ENCODE results near the gene ANKRD34B. TPM values are rescaled to one million over a fixed set of nuclear protein-coding genes. Genes with fewer than 3 reads are reported as not detected.

The ANKRD34B gene
- total RNA-seq, 8 experiments from 2014 or later = 0.04 to 0.29 (median 0.25) TPM; not detected in 2

DNA sequence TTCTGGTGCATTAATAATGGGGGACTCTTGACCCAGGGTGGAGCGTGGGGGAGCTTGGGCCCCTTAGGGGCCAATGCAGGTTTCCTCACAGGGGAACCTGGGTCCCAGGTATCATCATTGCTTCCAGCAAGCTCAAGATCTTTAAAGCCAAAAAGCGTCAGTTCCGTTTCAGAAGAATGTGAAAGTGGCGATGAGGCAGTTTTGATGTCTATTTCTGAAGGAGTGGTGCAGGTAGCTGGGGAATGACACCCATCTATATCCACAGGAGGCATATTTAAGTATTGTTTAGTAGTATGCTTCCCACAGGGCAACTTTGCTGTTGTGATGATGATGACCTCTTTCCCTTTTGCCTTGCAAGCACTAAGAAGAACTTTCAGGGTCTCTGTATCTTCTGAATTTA lies 10.8 kb downstream of the ANKRD34B start:
- in situ Hi-C loops (cut with MboI; ENCODE audit: low pct_unique_long_range_greater_than_20kb in 2 of 9, low sequenced_read_pairs in 9 of 9, unreplicated experiment in 9 of 9) = no loop called here
- ATAC-seq (replicated peaks in 6 of 8) = no peak
- 63 to 100% (median 77%) methylated on average over 3 to 4 of the region's 4 CpGs; no CpG with 5 or more reads in 5 of the 10 experiments for WGBS, 10 experiments

DNA sequence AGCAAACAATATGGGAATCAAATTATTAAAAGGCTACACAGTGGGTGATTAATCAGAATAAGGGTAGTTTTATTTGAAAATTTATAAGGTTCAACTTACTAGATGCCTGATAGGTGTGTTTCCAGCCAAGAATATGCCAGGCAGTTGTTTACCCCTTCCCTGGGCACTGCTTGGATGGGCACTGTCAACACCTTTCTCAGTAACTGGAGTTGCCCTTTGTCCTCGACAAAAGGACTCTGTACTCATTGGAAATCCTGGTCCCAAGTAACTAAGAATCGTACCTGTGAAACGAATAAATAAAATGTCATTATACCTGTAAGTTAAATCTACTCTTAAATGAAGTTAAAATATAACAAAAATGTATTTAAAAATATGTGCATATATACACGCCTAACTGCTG lies 15.0 kb downstream of the ANKRD34B start:
- Histone ChIP-seq H3K4me1 (replicated peaks in 1 of 2) (no peaks in the 10 kb centered on the region), H3K27ac (no peak overlapping the region), H3K4me3 (no peak overlapping the region)
- no peak for ATAC-seq (replicated peaks in 6 of 8)
- WGBS, 10 experiments = 20 to 98% (median 82%) methylated on average over 2 to 4 of the region's 4 CpGs
- in situ Hi-C loops (cut with MboI; ENCODE audit: low pct_unique_long_range_greater_than_20kb in 2 of 9, low sequenced_read_pairs in 9 of 9, unreplicated experiment in 9 of 9) = no loop called here

More for the DNA sequence above, 10.8 kb downstream of the ANKRD34B start:
- H3K27ac ChIP-seq = no peak overlapping the region
- H3K4me1 ChIP-seq (replicated peaks in 1 of 2) = no peaks in the 10 kb centered on the region
- no peak overlapping the region for H3K4me3 ChIP-seq

DNA sequence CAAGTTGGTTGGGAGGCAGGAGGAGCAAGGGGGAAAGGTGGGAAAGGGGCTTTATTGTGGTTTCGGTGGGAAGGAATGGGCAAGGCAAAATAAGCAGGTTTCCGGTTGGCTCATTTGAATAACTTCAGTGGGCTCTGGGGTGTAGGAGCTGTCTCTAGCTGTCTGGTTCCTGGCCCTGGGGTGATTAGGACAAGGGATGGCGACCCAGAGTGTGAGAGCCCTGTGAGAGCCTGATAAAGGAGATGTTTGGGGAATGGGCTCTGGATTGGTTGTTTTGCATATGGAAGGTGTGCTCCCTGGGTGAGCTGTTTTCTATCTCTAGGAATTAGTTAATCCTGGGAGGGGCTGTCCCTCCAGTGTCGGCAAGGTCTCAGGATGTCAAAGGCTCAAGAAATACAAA lies 15.4 kb downstream of the ANKRD34B start:
- WGBS, 10 experiments = 20 to 100% (median 62%) methylated on average over 1 to 4 of the region's 4 CpGs; no CpG with 5 or more reads in 5 of the 10 experiments

DNA sequence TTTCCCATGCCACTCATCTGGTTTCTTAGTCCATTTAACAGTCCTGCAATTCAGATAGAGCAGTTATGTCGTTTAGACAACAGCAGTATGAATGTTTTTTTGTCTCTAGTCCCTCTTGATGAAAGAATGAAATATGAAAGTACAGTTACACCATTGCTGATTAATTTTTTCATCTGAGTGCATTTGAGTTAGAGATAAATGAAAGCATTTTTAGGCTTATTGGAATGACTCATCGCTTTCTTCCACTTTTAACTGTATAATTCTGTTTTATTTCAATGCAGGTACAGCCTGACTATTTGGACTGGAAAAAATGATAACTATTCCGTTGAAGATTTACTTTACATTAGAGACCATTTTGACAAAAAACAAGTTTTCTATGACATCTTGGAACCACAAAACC lies 28.7 kb downstream of the ANKRD34B start:
- in situ Hi-C loops (cut with MboI; ENCODE audit: low pct_unique_long_range_greater_than_20kb in 2 of 9, low sequenced_read_pairs in 9 of 9, unreplicated experiment in 9 of 9) = no loop called here

More for the DNA sequence above, 15.4 kb downstream of the ANKRD34B start:
- Histone ChIP-seq H3K27ac (no peak overlapping the region), H3K4me3 (no peak overlapping the region), H3K4me1 (replicated peaks in 1 of 2) (no peaks in the 10 kb centered on the region)
- no peak for ATAC-seq (replicated peaks in 6 of 8)
- in situ Hi-C loops (cut with MboI; ENCODE audit: low pct_unique_long_range_greater_than_20kb in 2 of 9, low sequenced_read_pairs in 9 of 9, unreplicated experiment in 9 of 9) = no loop called here

DNA sequence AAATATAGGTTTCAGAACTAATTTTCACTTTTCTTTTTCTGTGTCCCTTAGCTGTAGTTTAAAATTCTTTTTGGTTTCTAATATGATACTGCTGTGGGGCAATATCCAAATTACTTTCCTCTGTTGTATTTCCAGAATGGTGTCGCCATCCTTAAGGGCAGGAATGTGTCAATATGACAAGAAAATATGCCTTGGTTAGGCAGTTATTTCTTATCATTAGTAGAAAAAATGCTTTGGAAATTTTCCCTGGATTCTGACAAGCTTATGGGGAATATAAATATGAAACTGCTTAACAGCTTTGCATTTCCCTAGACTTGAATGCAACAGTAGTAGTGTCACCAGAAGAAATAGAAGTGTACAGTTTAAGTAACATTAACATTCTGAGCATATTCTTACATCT lies 29.4 kb downstream of the ANKRD34B start:
- H3K4me3 ChIP-seq = no peak overlapping the region
- H3K27ac ChIP-seq = no peak overlapping the region
- ATAC-seq (replicated peaks in 6 of 8) = no peak
- 63 to 100% (median 87%) methylated on average over 1 of the region's 1 CpG; no CpG with 5 or more reads in 2 of the 10 experiments for WGBS, 10 experiments
- no peaks in the 10 kb centered on the region for H3K4me1 ChIP-seq (replicated peaks in 1 of 2)
- in situ Hi-C loops (cut with MboI; ENCODE audit: low pct_unique_long_range_greater_than_20kb in 2 of 9, low sequenced_read_pairs in 9 of 9, unreplicated experiment in 9 of 9) = no loop called here

More for the DNA sequence above, 28.7 kb downstream of the ANKRD34B start:
- H3K27ac ChIP-seq = no peak overlapping the region
- 40 to 100% (median 81%) methylated on average over 1 to 3 of the region's 3 CpGs for WGBS, 10 experiments
- no peaks in the 10 kb centered on the region for H3K4me1 ChIP-seq (replicated peaks in 1 of 2)
- no peak for ATAC-seq (replicated peaks in 6 of 8)
- H3K4me3 ChIP-seq = no peak overlapping the region

DNA sequence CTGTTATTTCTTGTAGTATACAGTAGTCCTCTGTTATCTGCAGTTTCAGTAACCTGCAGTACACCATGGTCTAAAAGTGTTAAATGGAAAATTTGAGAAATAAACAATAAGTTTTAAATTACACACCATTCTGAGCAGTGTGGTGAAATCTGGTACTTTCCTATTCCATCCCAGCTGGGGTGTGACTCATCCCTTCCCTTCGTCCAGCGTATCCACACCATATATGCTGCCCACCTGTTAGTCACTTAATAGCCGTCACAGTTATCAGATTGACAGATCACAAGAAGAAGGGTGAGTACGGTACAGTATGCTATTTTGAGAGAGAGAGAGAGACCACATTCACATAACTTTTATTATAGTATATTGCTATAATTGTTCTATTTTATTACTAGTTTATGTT lies 53.3 kb downstream of the ANKRD34B start:
- H3K4me3 ChIP-seq = no peak overlapping the region
- ATAC-seq (replicated peaks in 6 of 8) = peak in 2 of 8 experiments; percentile 88 to 93
- H3K4me1 ChIP-seq (replicated peaks in 1 of 2) = no peaks in the 10 kb centered on the region
- in situ Hi-C loops (cut with MboI; ENCODE audit: low pct_unique_long_range_greater_than_20kb in 2 of 9, low sequenced_read_pairs in 9 of 9, unreplicated experiment in 9 of 9) = no loop called here
- WGBS, 10 experiments = 17 to 100% (median 92%) methylated on average over 1 to 4 of the region's 4 CpGs; no CpG with 5 or more reads in 4 of the 10 experiments
- no peak overlapping the region for H3K27ac ChIP-seq

DNA sequence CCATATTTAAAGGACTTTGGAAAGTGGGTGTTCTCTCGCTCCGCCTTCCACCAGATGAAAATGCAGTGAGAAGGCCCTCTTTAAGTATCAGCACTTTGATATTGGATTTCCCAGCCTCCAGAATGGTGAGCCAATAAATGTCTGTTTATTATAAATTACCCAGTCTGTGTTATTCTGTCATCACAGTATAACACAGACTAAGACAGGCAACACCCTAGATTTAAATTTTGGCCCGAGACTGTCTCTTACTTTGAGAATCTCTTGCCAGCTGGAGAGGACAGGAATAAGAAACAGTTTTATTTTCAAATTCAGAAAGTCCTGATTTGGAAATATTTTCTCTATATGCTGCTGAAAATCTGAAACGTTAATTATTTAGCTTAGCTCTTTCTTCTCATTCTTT lies 60.7 kb downstream of the ANKRD34B start:
- Histone ChIP-seq H3K27ac (no peak overlapping the region), H3K4me3 (no peak overlapping the region), H3K4me1 (replicated peaks in 1 of 2) (no peaks in the 10 kb centered on the region)
- in situ Hi-C loops (cut with MboI; ENCODE audit: low pct_unique_long_range_greater_than_20kb in 2 of 9, low sequenced_read_pairs in 9 of 9, unreplicated experiment in 9 of 9) = no loop called here
- ATAC-seq (replicated peaks in 6 of 8) = peak in 2 of 8 experiments; percentile 89 to 93
- 50 to 100% (median 91%) methylated on average over 1 to 4 of the region's 4 CpGs; no CpG with 5 or more reads in 1 of the 10 experiments for whole genome bisulfite sequencing, 10 experiments

DNA sequence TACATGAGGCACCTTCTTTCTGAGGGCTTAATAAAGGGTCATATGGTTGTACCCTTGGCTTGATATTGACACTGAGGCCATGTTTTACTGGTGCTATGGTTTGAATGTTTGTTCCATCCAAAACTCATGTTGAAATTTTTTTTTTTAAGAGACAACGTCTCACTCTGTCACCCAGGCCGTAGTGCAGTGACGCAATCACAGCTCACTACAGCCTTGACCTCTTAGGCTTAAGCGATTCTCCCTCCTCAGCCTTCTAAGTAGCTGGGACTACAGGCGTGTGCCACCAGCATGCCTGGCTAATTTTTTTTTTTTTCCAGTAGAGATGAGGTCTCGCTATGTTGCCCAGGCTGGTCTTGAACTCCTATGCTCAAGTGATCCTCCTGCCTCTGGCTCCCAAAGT lies 61.2 kb downstream of the ANKRD34B start:
- no peak for ATAC-seq (replicated peaks in 6 of 8)
- no peak overlapping the region for H3K27ac ChIP-seq
- in situ Hi-C loops (cut with MboI; ENCODE audit: low pct_unique_long_range_greater_than_20kb in 2 of 9, low sequenced_read_pairs in 9 of 9, unreplicated experiment in 9 of 9) = no loop called here
- no peaks in the 10 kb centered on the region for H3K4me1 ChIP-seq (replicated peaks in 1 of 2)
- no peak overlapping the region for H3K4me3 ChIP-seq
- WGBS, 10 experiments = 80 to 100% (median 95%) methylated on average over 1 to 6 of the region's 6 CpGs; no CpG with 5 or more reads in 3 of the 10 experiments

DNA sequence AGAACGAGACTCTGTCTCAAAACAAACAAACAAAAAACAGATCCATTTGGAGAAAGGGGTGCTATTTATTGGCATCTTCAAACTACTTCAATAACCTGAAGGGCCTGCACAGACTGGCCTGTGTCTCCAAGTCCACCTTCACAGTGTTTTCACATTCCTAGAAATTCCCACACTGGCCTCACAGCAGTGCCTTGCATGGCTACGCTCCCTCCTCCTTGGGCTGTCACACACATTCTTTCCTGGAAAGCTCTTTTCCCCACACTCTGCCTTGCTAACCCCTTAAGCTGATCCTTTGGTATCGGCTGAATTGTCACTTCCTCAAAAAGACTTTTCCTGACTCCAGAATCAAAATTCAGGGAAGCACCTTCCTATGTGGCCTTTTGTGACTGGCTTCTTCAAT lies 62.4 kb downstream of the ANKRD34B start:
- Histone ChIP-seq H3K4me3 (no peak overlapping the region), H3K27ac (no peak overlapping the region), H3K4me1 (replicated peaks in 1 of 2) (no peaks in the 10 kb centered on the region)
- 50 to 100% (median 100%) methylated on average over 1 to 2 of the region's 3 CpGs; no CpG with 5 or more reads in 3 of the 10 experiments for WGBS, 10 experiments
- in situ Hi-C loops (cut with MboI; ENCODE audit: low pct_unique_long_range_greater_than_20kb in 2 of 9, low sequenced_read_pairs in 9 of 9, unreplicated experiment in 9 of 9) = no loop called here
- no peak for ATAC-seq (replicated peaks in 6 of 8)

Other genes with a start within 250 kb of the ANKRD34B start
- 10 to 100 TPM; 20.6 to 42.2 (median 36.5) TPM for gene ZFYVE16, start 162.2 kb downstream of the ANKRD34B start, total RNA-seq
- 1 to 10 TPM; 1.7 to 5.1 (median 2.2) TPM for gene FAM151B, start 82.2 kb downstream of the ANKRD34B start, total RNA-seq
- gene MSH3, start 84.4 kb upstream of the ANKRD34B start, total RNA-seq = 10 to 100 TPM in 7 of 8 experiments, 1 to 10 TPM in 1; 9.7 to 25.1 (median 15.7) TPM
- 10 to 100 TPM in 5 of 8 experiments, 1 to 10 TPM in 3; 7.2 to 87.3 (median 16.4) TPM for gene DHFR, start 84.7 kb upstream of the ANKRD34B start, total RNA-seq

All from motor neuron (in vitro differentiated cells).